AG09309 (cell line): Measurements from ENCODE around the gene GPR39.
A peak's percentile ranks its signal among the peaks of the same experiment; 100 is the strongest.
"Not testable (repeated sequence)": the region's sequence is repeated elsewhere in the genome, so short reads cannot be mapped to it uniquely, and the experiment has no call there.

ENCODE experiments used
- DNase-seq: peaks from one replicate; pipeline ENCODE4 v3.0.0-alpha.2; 2010; ENCODE audit warnings: low read depth
- H3K4me3 ChIP-seq: 2 replicates; pipeline ENCODE4 v1.5.1; 2011; ENCODE audit warnings: mild to moderate bottlenecking, low read depth, low read length, moderate library complexity; ENCODE audit not compliant: control insufficient read depth
- TF ChIP-seq, protein P1 (sequence below): IDR thresholded peaks from 2 replicates; pipeline ENCODE4 v1.5.1; 2011; ENCODE audit warnings: mild to moderate bottlenecking, low read depth, low read length, inconsistent platforms; ENCODE audit not compliant: insufficient read depth, control insufficient read depth; ENCODE audit errors: missing control alignments

The GPR39 gene

DNA sequence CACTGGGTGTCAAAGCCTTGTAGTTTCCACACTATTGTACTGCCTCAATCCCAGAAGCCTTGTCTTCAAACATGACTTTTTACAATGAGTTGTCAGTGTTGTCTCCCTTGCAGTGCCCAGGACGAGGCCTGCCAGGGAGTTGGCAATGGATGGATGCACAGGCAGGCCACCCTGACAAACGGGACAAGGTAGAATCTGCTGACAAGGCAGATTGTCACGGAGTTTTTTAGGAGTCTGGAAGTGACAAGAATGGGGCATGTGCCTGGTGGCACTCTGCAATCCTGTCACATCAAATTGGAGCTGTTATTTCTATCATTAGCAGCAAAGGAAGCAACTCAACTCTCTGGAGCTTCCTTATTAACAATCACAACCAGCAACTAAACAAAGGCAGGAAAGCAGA is 25.2 kb upstream of the GPR39 start:
- H3K4me3 ChIP-seq, result no peak overlapping the region
- TF ChIP-seq, protein P1, sequence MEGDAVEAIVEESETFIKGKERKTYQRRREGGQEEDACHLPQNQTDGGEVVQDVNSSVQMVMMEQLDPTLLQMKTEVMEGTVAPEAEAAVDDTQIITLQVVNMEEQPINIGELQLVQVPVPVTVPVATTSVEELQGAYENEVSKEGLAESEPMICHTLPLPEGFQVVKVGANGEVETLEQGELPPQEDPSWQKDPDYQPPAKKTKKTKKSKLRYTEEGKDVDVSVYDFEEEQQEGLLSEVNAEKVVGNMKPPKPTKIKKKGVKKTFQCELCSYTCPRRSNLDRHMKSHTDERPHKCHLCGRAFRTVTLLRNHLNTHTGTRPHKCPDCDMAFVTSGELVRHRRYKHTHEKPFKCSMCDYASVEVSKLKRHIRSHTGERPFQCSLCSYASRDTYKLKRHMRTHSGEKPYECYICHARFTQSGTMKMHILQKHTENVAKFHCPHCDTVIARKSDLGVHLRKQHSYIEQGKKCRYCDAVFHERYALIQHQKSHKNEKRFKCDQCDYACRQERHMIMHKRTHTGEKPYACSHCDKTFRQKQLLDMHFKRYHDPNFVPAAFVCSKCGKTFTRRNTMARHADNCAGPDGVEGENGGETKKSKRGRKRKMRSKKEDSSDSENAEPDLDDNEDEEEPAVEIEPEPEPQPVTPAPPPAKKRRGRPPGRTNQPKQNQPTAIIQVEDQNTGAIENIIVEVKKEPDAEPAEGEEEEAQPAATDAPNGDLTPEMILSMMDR, result no peak
- DNase-seq, result no peak

DNA sequence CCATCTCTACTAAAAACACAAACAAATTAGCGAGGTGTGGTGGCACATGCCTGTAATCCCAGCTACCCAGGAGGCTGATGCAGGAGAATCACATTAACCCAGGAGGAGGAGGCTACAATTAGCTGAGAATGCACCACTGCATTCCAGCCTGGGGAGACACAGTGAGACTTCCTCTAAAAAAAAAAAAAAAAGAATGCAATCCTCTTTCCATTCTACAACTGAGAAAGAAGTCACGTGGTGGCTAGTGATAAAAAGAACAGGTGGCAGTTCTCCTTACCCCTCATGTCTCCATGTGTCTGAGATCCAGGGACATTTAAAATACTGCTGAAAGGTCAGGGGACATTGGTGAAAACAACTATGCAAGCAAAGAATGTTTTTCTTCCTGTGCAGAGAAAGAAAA is 24.4 kb upstream of the GPR39 start:
- TF ChIP-seq, protein P1, result no peak
- DNase-seq, result no peak
- H3K4me3 ChIP-seq, result no peak overlapping the region

DNA sequence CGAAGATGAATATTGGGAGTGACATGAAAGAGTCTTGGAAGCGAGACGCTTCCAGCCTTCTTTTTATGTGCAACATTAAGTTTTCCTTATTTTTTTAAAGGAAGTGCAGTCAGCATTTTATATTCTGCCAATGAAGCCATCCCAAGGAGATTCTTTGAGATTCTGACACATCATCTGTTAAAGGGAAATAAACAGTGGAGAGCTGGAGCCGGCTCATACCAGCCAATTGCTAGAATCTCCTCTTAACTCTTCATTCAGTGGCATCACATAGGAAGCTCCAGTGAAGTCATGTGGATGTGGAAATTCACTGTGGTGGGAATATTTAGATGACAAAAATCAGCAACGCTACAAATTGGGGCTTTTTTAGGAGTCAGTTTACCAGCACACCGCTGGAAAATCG is 23.7 kb upstream of the GPR39 start:
- no peak for DNase-seq
- TF ChIP-seq, protein P1, result no peak
- H3K4me3 ChIP-seq, result no peak overlapping the region

DNA sequence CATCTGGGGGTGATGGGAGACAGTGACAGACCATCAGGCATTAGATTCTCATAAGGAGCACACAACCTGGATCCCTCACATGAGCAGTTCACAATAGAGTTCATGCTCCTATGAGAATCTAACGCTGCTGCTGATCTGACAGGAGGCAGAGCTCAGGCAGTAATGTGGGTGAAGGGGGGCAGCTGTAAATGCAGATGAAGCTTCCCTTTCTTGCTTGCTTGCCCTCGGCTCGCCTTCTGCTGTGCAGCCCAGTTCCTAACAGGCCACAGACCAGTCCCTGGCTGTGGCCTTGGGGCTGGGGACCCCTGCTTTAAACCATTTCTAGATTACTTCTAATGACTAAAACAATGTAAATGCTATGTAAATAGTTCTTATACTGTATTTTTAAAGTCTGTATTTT is 19.6 kb upstream of the GPR39 start:
- not testable (repeated sequence) for H3K4me3 ChIP-seq

DNA sequence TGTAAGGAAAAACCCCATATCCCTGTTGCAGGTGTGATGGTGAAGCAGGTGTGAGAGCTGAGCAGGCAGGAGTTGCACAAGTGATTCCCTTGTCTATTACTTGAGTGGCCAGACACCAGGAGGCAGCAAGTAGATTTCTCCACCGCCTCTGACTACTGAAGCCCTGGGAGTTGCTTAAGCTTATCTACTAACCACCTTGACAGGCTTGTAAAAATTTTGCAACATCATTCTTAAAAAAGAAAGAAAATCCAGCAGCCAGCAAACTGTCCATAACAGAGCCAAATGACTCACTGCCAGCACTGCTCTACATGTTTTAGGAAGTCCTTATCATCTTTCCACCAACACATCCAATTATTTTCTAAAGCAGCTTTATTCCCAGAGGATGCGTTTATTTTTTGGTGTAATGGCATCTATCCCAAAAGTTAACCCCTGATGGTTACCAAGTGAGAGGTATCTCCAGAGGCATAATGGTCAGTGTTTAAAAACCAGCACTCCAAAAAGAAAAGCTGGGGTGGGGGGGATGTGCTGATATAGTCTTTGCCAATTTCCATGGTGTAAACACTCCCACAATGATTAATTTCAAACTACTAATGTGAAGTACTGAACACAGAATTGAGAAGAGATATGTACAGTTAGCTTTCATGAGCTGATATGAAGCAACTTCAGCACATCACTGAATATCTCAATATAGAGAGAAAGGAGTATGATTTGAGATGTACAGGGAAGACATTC is 16.3 kb upstream of the GPR39 start:
- H3K4me3 ChIP-seq, result no peak overlapping the region
- TF ChIP-seq, protein P1, result peak; percentile 39
- DNase-seq, result peak; percentile 88

More for the DNA sequence above, 19.6 kb upstream of the GPR39 start:
- DNase-seq, result not testable (repeated sequence)

DNA sequence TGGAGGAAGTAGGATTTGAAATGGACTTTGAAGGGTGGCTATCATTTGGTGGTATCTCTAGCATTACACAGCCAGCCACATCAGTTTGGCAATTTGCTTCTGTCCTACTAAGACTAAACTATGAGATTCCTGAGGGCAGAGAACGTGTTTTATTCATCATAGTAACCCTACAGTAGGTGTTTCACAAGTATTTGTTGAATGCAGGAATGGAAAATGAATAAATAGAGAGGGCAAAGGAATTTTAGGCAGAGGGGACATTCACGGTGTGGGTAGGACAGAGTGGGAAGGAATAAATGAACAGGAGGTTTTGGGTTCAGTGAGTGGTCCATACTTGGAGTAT is 15.7 kb upstream of the GPR39 start:
- DNase-seq, result no peak
- TF ChIP-seq, protein P1, result no peak
- no peak overlapping the region for H3K4me3 ChIP-seq

DNA sequence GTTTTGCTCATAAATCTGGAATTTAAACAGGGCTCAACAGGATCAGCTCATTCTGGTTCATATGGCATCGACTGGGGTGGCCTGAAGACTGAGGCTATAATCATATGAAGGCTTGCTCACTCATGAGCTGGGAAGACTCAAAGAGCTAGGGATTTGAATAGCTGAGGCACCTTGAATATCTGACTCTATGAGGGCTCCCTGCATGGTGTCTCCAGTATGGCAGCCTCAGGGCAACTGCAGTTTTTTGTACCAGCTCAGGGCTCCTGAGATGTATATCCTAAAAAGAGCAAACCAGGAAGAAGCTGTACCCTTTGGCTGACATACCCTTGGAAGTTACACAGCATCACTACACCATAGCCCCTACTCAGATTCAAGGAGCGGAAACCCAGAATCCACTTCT is 15.3 kb upstream of the GPR39 start:
- no peak for DNase-seq
- TF ChIP-seq, protein P1, result no peak
- no peak overlapping the region for H3K4me3 ChIP-seq
